Stomach (tissue), 4 donors: Measurements from ENCODE around the gene GIMAP1.

ENCODE experiments used
- POLR2AphosphoS5 ChIP-seq, 3 donors: sonication (generic); formaldehyde crosslinking; IDR thresholded peaks; one replicate each; pipeline ENCODE4 v1.6.1; 2016; ENCODE audit warnings: antibody characterized with exemption in 3 of 3
- TF ChIP-seq, protein P1 (sequence below), 7 experiments: fragments of 450-650 bp in 4 of 7; fragments of 200-600 bp in 3 of 7; sonication (generic) in 3 of 7; IDR thresholded peaks; one replicate each; pipeline ENCODE4 v1.5.1; 2016 to 2019; ENCODE audit warnings: antibody characterized with exemption in 7 of 7, control low read depth in 2 of 7, mild to moderate bottlenecking in 1 of 7

DNA sequence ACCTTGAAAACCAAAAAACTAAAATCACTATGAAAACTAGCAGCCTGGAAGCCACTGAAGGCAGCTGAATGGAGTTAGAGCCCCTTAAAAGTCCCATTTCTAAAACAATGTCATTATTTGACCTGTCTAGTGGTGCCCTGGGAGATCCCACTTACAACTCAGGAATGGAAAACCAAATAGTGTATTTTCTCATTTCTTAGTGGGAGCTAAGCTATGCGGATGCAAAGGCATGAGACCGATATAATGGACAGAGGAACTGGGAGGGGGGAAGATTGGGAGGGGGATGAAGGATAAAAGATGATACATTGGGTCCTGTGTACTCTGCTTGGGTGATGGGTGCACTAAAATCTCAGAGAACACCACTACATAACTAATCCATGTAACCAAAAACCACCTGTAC is 40.7 kb upstream of the GIMAP1 start:
- no peak for TF ChIP-seq POLR2AphosphoS5 (IDR thresholded peaks at IDR 0.05)
- TF ChIP-seq, protein P1, sequence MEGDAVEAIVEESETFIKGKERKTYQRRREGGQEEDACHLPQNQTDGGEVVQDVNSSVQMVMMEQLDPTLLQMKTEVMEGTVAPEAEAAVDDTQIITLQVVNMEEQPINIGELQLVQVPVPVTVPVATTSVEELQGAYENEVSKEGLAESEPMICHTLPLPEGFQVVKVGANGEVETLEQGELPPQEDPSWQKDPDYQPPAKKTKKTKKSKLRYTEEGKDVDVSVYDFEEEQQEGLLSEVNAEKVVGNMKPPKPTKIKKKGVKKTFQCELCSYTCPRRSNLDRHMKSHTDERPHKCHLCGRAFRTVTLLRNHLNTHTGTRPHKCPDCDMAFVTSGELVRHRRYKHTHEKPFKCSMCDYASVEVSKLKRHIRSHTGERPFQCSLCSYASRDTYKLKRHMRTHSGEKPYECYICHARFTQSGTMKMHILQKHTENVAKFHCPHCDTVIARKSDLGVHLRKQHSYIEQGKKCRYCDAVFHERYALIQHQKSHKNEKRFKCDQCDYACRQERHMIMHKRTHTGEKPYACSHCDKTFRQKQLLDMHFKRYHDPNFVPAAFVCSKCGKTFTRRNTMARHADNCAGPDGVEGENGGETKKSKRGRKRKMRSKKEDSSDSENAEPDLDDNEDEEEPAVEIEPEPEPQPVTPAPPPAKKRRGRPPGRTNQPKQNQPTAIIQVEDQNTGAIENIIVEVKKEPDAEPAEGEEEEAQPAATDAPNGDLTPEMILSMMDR (IDR thresholded peaks at IDR 0.05), result no peak
